Prostate gland (tissue), 2 donors: ENCODE results near the gene CANT1.

ENCODE experiments used
- POLR2A ChIP-seq: fragments of 450-650 bp; IDR thresholded peaks from one replicate; pipeline ENCODE4 v1.6.1; 2016; ENCODE audit warnings: antibody characterized with exemption, mild to moderate bottlenecking
- POLR2AphosphoS5 ChIP-seq: sonication (generic); formaldehyde crosslinking; IDR thresholded peaks from one replicate; pipeline ENCODE4 v1.6.1; 2017; ENCODE audit warnings: antibody characterized with exemption
- TF ChIP-seq, protein P1 (sequence below), 4 experiments: fragments of 200-600 bp in 2 of 4; fragments of 450-650 bp in 2 of 4; sonication (generic) in 2 of 4; IDR thresholded peaks; 1 replicate in 3 of 4; 2 replicates in 1 of 4; pipeline ENCODE4 v1.5.1; 2016 to 2019; ENCODE audit warnings: antibody characterized with exemption in 4 of 4, mild to moderate bottlenecking in 2 of 4, moderate library complexity in 2 of 4

DNA sequence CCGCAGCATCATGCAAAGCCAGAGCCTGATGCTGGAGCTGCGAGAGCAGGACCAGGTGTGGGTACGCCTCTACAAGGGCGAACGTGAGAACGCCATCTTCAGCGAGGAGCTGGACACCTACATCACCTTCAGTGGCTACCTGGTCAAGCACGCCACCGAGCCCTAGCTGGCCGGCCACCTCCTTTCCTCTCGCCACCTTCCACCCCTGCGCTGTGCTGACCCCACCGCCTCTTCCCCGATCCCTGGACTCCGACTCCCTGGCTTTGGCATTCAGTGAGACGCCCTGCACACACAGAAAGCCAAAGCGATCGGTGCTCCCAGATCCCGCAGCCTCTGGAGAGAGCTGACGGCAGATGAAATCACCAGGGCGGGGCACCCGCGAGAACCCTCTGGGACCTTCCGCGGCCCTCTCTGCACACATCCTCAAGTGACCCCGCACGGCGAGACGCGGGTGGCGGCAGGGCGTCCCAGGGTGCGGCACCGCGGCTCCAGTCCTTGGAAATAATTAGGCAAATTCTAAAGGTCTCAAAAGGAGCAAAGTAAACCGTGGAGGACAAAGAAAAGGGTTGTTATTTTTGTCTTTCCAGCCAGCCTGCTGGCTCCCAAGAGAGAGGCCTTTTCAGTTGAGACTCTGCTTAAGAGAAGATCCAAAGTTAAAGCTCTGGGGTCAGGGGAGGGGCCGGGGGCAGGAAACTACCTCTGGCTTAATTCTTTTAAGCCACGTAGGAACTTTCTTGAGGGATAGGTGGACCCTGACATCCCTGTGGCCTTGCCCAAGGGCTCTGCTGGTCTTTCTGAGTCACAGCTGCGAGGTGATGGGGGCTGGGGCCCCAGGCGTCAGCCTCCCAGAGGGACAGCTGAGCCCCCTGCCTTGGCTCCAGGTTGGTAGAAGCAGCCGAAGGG lies 38.6 kb upstream of the CANT1 start:
- TF ChIP-seq, protein P1, sequence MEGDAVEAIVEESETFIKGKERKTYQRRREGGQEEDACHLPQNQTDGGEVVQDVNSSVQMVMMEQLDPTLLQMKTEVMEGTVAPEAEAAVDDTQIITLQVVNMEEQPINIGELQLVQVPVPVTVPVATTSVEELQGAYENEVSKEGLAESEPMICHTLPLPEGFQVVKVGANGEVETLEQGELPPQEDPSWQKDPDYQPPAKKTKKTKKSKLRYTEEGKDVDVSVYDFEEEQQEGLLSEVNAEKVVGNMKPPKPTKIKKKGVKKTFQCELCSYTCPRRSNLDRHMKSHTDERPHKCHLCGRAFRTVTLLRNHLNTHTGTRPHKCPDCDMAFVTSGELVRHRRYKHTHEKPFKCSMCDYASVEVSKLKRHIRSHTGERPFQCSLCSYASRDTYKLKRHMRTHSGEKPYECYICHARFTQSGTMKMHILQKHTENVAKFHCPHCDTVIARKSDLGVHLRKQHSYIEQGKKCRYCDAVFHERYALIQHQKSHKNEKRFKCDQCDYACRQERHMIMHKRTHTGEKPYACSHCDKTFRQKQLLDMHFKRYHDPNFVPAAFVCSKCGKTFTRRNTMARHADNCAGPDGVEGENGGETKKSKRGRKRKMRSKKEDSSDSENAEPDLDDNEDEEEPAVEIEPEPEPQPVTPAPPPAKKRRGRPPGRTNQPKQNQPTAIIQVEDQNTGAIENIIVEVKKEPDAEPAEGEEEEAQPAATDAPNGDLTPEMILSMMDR (IDR thresholded peaks at IDR 0.05), result no peak
- TF ChIP-seq POLR2A (no peak), POLR2AphosphoS5 (no peak)
